Trophoblast cell (in vitro differentiated cells and primary cell): Measurements from ENCODE around the gene ZDHHC21. TPM values are rescaled to one million over a fixed set of nuclear protein-coding genes. Genes with fewer than 3 reads are reported as not detected.

Experiments
- DNase-seq, 2 donors: peaks; one replicate each; pipeline ENCODE4 v3.0.0-alpha.2; 2016
- H2AFZ ChIP-seq: 2 replicates; pipeline ENCODE4 v1.6.1; 2013; ENCODE audit warnings: low read length, moderate library complexity, mild to moderate bottlenecking; ENCODE audit not compliant: insufficient read depth, poor library complexity
- H2AK5ac ChIP-seq: 2 replicates; pipeline ENCODE4 v1.6.1; 2013; ENCODE audit warnings: mild to moderate bottlenecking, low read length
- H2BK120ac ChIP-seq: 2 replicates; pipeline ENCODE4 v1.6.1; 2013; ENCODE audit warnings: low read length, mild to moderate bottlenecking, moderate library complexity; ENCODE audit not compliant: insufficient read depth, poor library complexity
- H2BK12ac ChIP-seq: 2 replicates; pipeline ENCODE4 v1.6.1; 2013; ENCODE audit warnings: mild to moderate bottlenecking, low read length, moderate library complexity
- H2BK5ac ChIP-seq: 2 replicates; pipeline ENCODE4 v1.6.1; 2013; ENCODE audit warnings: low read length, low read depth, moderate library complexity, mild to moderate bottlenecking; ENCODE audit not compliant: poor library complexity
- H3K14ac ChIP-seq: 2 replicates; pipeline ENCODE4 v1.6.1; 2013; ENCODE audit warnings: mild to moderate bottlenecking, low read length
- H3K18ac ChIP-seq: 2 replicates; pipeline ENCODE4 v1.6.1; 2013; ENCODE audit warnings: mild to moderate bottlenecking, low read length
- H3K23ac ChIP-seq: 2 replicates; pipeline ENCODE4 v1.6.1; 2013; ENCODE audit warnings: low read length
- H3K27ac ChIP-seq: 2 replicates; pipeline ENCODE4 v1.5.1; 2013; ENCODE audit warnings: low read depth, mild to moderate bottlenecking, inconsistent platforms, low read length, moderate library complexity
- H3K27me3 ChIP-seq: 2 replicates; pipeline ENCODE4 v1.6.1; 2013; ENCODE audit warnings: inconsistent platforms, mild to moderate bottlenecking, low read length, moderate library complexity; ENCODE audit not compliant: insufficient read depth
- H3K36me3 ChIP-seq, 2 experiments: 1 replicate in 1 of 2; 2 replicates in 1 of 2; pipeline ENCODE4 v1.6.1; 2013; ENCODE audit warnings: low read length in 2 of 2, mild to moderate bottlenecking in 2 of 2, moderate library complexity in 1 of 2; ENCODE audit not compliant: insufficient read depth in 2 of 2, control insufficient read depth in 1 of 2
- H3K4ac ChIP-seq: 2 replicates; pipeline ENCODE4 v1.6.1; 2013; ENCODE audit warnings: low read depth, mild to moderate bottlenecking, low read length, moderate library complexity
- H3K4me1 ChIP-seq, 2 experiments: 1 replicate in 1 of 2; 2 replicates in 1 of 2; pipeline ENCODE4 v1.6.1; 2013; ENCODE audit warnings: low read length in 2 of 2, mild to moderate bottlenecking in 2 of 2, moderate library complexity in 1 of 2; ENCODE audit not compliant: insufficient read depth in 2 of 2, control insufficient read depth in 1 of 2
- H3K4me2 ChIP-seq: 2 replicates; pipeline ENCODE4 v1.6.1; 2013; ENCODE audit warnings: inconsistent platforms, mild to moderate bottlenecking, low read length, moderate library complexity
- H3K4me3 ChIP-seq: 2 replicates; pipeline ENCODE4 v1.5.1; 2013; ENCODE audit warnings: mild to moderate bottlenecking, low read depth, low read length, inconsistent platforms
- H3K79me1 ChIP-seq: one replicate; pipeline ENCODE4 v1.6.1; 2013; ENCODE audit warnings: low read length
- H3K79me2 ChIP-seq: 2 replicates; pipeline ENCODE4 v1.6.1; 2013; ENCODE audit warnings: low read length, mild to moderate bottlenecking; ENCODE audit not compliant: control insufficient read depth, insufficient read depth, poor library complexity
- H3K9ac ChIP-seq: 2 replicates; pipeline ENCODE4 v1.6.1; 2013; ENCODE audit warnings: mild to moderate bottlenecking, low read length
- H3K9me3 ChIP-seq: 2 replicates; pipeline ENCODE4 v1.6.1; 2013; ENCODE audit warnings: low read depth, mild to moderate bottlenecking, control low read depth, inconsistent platforms, low read length; ENCODE audit not compliant: insufficient read depth
- H4K12ac ChIP-seq: 2 replicates; pipeline ENCODE4 v1.6.1; 2013; ENCODE audit warnings: low read depth, mild to moderate bottlenecking, low read length, moderate library complexity
- H4K8ac ChIP-seq: 2 replicates; pipeline ENCODE4 v1.6.1; 2013; ENCODE audit warnings: low read depth, mild to moderate bottlenecking, low read length, moderate library complexity
- H4K91ac ChIP-seq: one replicate; pipeline ENCODE4 v1.6.1; 2013; ENCODE audit warnings: low read depth, mild to moderate bottlenecking, low read length, moderate library complexity
- WGBS: extraction: QIAGEN DNeasy Blood & Tissue Kit; methylation state at CpG from one replicate; pipeline ENCODE4 v1.1.7; 2013; ENCODE audit warnings: missing lambda C conversion rate; ENCODE audit not compliant: insufficient read length, insufficient coverage; ENCODE audit errors: extremely low coverage; 5-methylcytosine and 5-hydroxymethylcytosine counted together
- polyA plus RNA-seq: library from polyadenylated mRNA; stranded (reverse); fragments of 200-250 nt; gene quantifications from 2 replicates; pipeline ENCODE4 v1.2.3, GENCODE V29; 2013

Gene ZDHHC21
- 4.0 and 4.4 TPM in 2 replicates for polyA plus RNA-seq

- Histone ChIP-seq H3K4me2 (peak within 1 kb of the TSS; percentile 92), H2BK5ac (peak within 1 kb of the TSS; percentile 16), H3K79me2 (peaks cover 4% of the 10 kb centered on the region), H3K14ac (peak within 1 kb of the TSS; percentile 91), H3K79me1 (peaks cover 7% of the 10 kb centered on the region), H3K9ac (peak within 1 kb of the TSS; percentile 80), H2BK120ac (peak within 1 kb of the TSS; percentile 68), H3K4ac (peak within 1 kb of the TSS; percentile 70), H3K23ac (no peak within 1 kb of the TSS), H2AK5ac (no peak within 1 kb of the TSS), H3K27ac (no peak within 1 kb of the TSS), H3K4me3 (peak within 1 kb of the TSS; percentile 88), H3K27me3 (no peaks in the 10 kb centered on the region), H2AFZ (peak within 1 kb of the TSS; percentile 87), H4K12ac (peak within 1 kb of the TSS; percentile 90), H3K36me3 (peaks cover 2 to 5% of the 10 kb centered on the region in 2 experiments), H3K4me1 (peaks cover 0 to 3% of the 10 kb centered on the region in 2 experiments), H2BK12ac (no peak within 1 kb of the TSS), H3K9me3 (no peaks in the 10 kb centered on the region), H3K18ac (peak within 1 kb of the TSS; percentile 77), H4K8ac (peak within 1 kb of the TSS; percentile 96), H4K91ac (peak within 1 kb of the TSS; percentile 70)
- DNase-seq, result peak; percentile 46 to 69
- no CpG with 5 or more reads among the region's 50 CpGs for WGBS
Measured at GRCh38 chr9:14693251-14693861, at the start of gene ZDHHC21. Gene ZDHHC21 (minus strand): TSS chr9:14693432. CDS start chr9:14674340, 19,092 bp downstream.

- H2BK120ac ChIP-seq, result no peak overlapping the region
- H3K79me2 ChIP-seq, result no peaks in the 10 kb centered on the region
- H2BK5ac ChIP-seq, result no peak overlapping the region
- no peak for DNase-seq
- no peaks in the 10 kb centered on the region for H3K79me1 ChIP-seq
- H3K27me3 ChIP-seq, result no peaks in the 10 kb centered on the region
- H3K4me2 ChIP-seq, result no peak overlapping the region
- no peak overlapping the region for H4K8ac ChIP-seq
- H4K12ac ChIP-seq, result no peak overlapping the region
- H3K9me3 ChIP-seq, result no peaks in the 10 kb centered on the region
- no peak overlapping the region for H3K14ac ChIP-seq
- peaks cover 2 to 3% of the 10 kb centered on the region in 2 experiments for H3K4me1 ChIP-seq
- no peak overlapping the region for H2BK12ac ChIP-seq
- H3K27ac ChIP-seq, result no peak overlapping the region
- H4K91ac ChIP-seq, result no peak overlapping the region
- H3K4ac ChIP-seq, result no peak overlapping the region
- no peak overlapping the region for H3K18ac ChIP-seq
- no peak overlapping the region for H3K9ac ChIP-seq
- H3K23ac ChIP-seq, result no peak overlapping the region
- no peak overlapping the region for H2AFZ ChIP-seq
- no CpG with 5 or more reads among the region's 3 CpGs for WGBS
- no peak overlapping the region for H3K4me3 ChIP-seq
- H2AK5ac ChIP-seq, result no peak overlapping the region
- H3K36me3 ChIP-seq, result peaks cover 8 to 12% of the 10 kb centered on the region in 2 experiments
Measured at GRCh38 chr9:14741369-14741768, 48.1 kb upstream of the ZDHHC21 start.

GRCh38 chr9:14733133-14733532, 39.9 kb upstream of the ZDHHC21 start:
- no peak overlapping the region for H4K8ac ChIP-seq
- H3K23ac ChIP-seq, result no peak overlapping the region
- no peak overlapping the region for H2BK5ac ChIP-seq
- no peak overlapping the region for H4K12ac ChIP-seq
- H3K4ac ChIP-seq, result no peak overlapping the region
- no peak overlapping the region for H3K14ac ChIP-seq
- no CpG with 5 or more reads among the region's 5 CpGs for WGBS
- H3K79me2 ChIP-seq, result no peaks in the 10 kb centered on the region
- H3K4me1 ChIP-seq, result no peaks in the 10 kb centered on the region
- no peak for DNase-seq
- H3K4me3 ChIP-seq, result no peak overlapping the region
- no peaks in the 10 kb centered on the region for H3K9me3 ChIP-seq
- H3K18ac ChIP-seq, result no peak overlapping the region
- no peak overlapping the region for H2BK12ac ChIP-seq
- H2AFZ ChIP-seq, result no peak overlapping the region
- H3K4me2 ChIP-seq, result no peak overlapping the region
- no peak overlapping the region for H3K9ac ChIP-seq
- H3K27me3 ChIP-seq, result no peaks in the 10 kb centered on the region
- H4K91ac ChIP-seq, result no peak overlapping the region
- no peak overlapping the region for H2BK120ac ChIP-seq
- H3K79me1 ChIP-seq, result no peaks in the 10 kb centered on the region
- peaks cover 2 to 5% of the 10 kb centered on the region in 2 experiments for H3K36me3 ChIP-seq
- H3K27ac ChIP-seq, result no peak overlapping the region
- no peak overlapping the region for H2AK5ac ChIP-seq

- Histone ChIP-seq H3K4ac (no peak overlapping the region), H4K12ac (no peak overlapping the region), H2BK120ac (no peak overlapping the region), H3K23ac (no peak overlapping the region), H3K14ac (no peak overlapping the region), H3K27ac (no peak overlapping the region), H3K79me1 (no peaks in the 10 kb centered on the region), H3K36me3 (peaks cover 0 to 1% of the 10 kb centered on the region in 2 experiments), H2BK12ac (no peak overlapping the region), H3K4me3 (no peak overlapping the region), H3K79me2 (no peaks in the 10 kb centered on the region), H3K4me2 (no peak overlapping the region), H4K91ac (no peak overlapping the region), H2AFZ (no peak overlapping the region), H3K27me3 (no peaks in the 10 kb centered on the region), H3K18ac (no peak overlapping the region), H3K9ac (no peak overlapping the region), H2BK5ac (no peak overlapping the region), H2AK5ac (no peak overlapping the region), H4K8ac (no peak overlapping the region), H3K4me1 (no peaks in the 10 kb centered on the region), H3K9me3 (no peaks in the 10 kb centered on the region)
- WGBS, result no CpG with 5 or more reads among the region's 1 CpG
- no peak for DNase-seq
Measured at GRCh38 chr9:14731294-14731981, 38.2 kb upstream of the ZDHHC21 start.
